Lower leg skin (tissue), 3 donors: Measurements from ENCODE around the gene FGD6.

Experiments
- CTCF ChIP-seq, 3 donors: fragments of 450-650 bp; IDR thresholded peaks; one replicate each; pipeline ENCODE4 v1.5.1; 2016; ENCODE audit warnings: antibody characterized with exemption in 3 of 3, mild to moderate bottlenecking in 3 of 3, moderate library complexity in 2 of 3
- POLR2A ChIP-seq, 2 donors: fragments of 450-650 bp; IDR thresholded peaks; one replicate each; pipeline ENCODE4 v1.6.1; 2016 to 2017; ENCODE audit warnings: antibody characterized with exemption in 2 of 2, mild to moderate bottlenecking in 1 of 2, moderate library complexity in 1 of 2

- no peak for TF ChIP-seq CTCF (IDR thresholded peaks at IDR 0.05)
- no peak for TF ChIP-seq POLR2A (IDR thresholded peaks at IDR 0.05)
These were observed 34.3 kb downstream of the FGD6 start for GRCh38 chr12:95182868-95183415.
